ENCODE results near the gene SKI. TPM values are rescaled to one million over a fixed set of nuclear protein-coding genes. Genes with fewer than 3 reads are reported as not detected.
A peak's percentile ranks its signal among the peaks of the same experiment; 100 is the strongest.

The SKI gene
- total and polyA plus RNA-seq, 2 donors (not counting 1 experiment from before 2014, with no cell fraction given) = 14.9 to 74.9 TPM

- 91% methylated on average over 24 of the region's 24 CpGs for WGBS (ENCODE audit: insufficient coverage)
- intact Hi-C loops (cut with micrococcal nuclease) = no loop called here
- ChIA-PET POLR2A (no interaction called here), CTCF (no interaction called here)
- Mint-ChIP-seq H3K4me1 (peaks cover 66% of the 10 kb centered on the region), H3K9me3 (ENCODE audit: insufficient read depth) (no peaks in the 10 kb centered on the region), H3K27ac (peak overlapping the region; percentile 37), H3K27me3 (no peaks in the 10 kb centered on the region), H3K4me3 (peak overlapping the region; percentile 47)
- DNase-seq (no peak), ATAC-seq (ENCODE audit: low read depth) (no peak)
- peaks cover 100% of the 10 kb centered on the region for H3K79me2 ChIP-seq (ENCODE audit: control insufficient read depth, insufficient read depth, low read length)
- peak overlapping the region; percentile 52 for H3K4me2 ChIP-seq (replicated peaks; ENCODE audit: low read depth, low read length, poor library complexity, severe bottlenecking)
- H3K9me3 ChIP-seq (ENCODE audit: control extremely low read depth in 1 of 3, control insufficient read depth in 2 of 3, insufficient read depth in 1 of 3, low read length in 2 of 3) = no peaks in the 10 kb centered on the region
- H3K9ac ChIP-seq (ENCODE audit: low read length) = no peak overlapping the region
- peaks cover 0 to 7% of the 10 kb centered on the region in 2 experiments for H3K36me3 ChIP-seq (replicated peaks in 1 of 2; ENCODE audit: control extremely low read depth in 1 of 2, control insufficient read depth in 1 of 2, extremely low read depth in 1 of 2, insufficient read depth in 2 of 2, low read length in 1 of 2)
- H3K27me3 ChIP-seq (replicated peaks in 1 of 4; ENCODE audit: control extremely low read depth in 1 of 4, control insufficient read depth in 3 of 4, insufficient read depth in 4 of 4, low read length in 3 of 4) = no peaks in the 10 kb centered on the region
- peak overlapping the region in 1 of 2 donors; percentile 41 for H3K27ac ChIP-seq (ENCODE audit: low read length in 2 of 2)
- no peak overlapping the region for H2AFZ ChIP-seq (ENCODE audit: insufficient read depth, low read depth, low read length, poor library complexity, severe bottlenecking)
- H3K4me1 ChIP-seq (ENCODE audit: control insufficient read depth in 2 of 2, insufficient read depth in 2 of 2, low read length in 2 of 2) = peaks cover 44 to 62% of the 10 kb centered on the region in 2 donors
- H4K20me1 ChIP-seq (ENCODE audit: control insufficient read depth, insufficient read depth, low read length, poor library complexity, severe bottlenecking) = peaks cover 100% of the 10 kb centered on the region
- TF ChIP-seq CTCF (IDR thresholded peaks at IDR 0.05) (no peak), EZH2 (IDR thresholded peaks at IDR 0.05; ENCODE audit: borderline replicate concordance, insufficient read depth, low read depth, low read length, poor library complexity, severe bottlenecking) (no peak)
- H3K4me3 ChIP-seq (ENCODE audit: control extremely low read depth in 1 of 5, extremely low read depth in 1 of 5, insufficient read depth in 1 of 5, low read depth in 2 of 5, low read length in 4 of 5) = no peak overlapping the region
Measured at GRCh38 chr1:2274231-2274928, 46.3 kb downstream of the SKI start.

- intact Hi-C loops (cut with micrococcal nuclease) = no loop called here
- WGBS (ENCODE audit: insufficient coverage) = 62% methylated on average over 15 of the region's 21 CpGs
- H3K27me3 ChIP-seq (replicated peaks in 1 of 4; ENCODE audit: control extremely low read depth in 1 of 4, control insufficient read depth in 3 of 4, insufficient read depth in 4 of 4, low read length in 3 of 4) = no peaks in the 10 kb centered on the region
- DNase-seq (no peak), ATAC-seq (ENCODE audit: low read depth) (no peak)
- H3K27me3 Mint-ChIP-seq = no peaks in the 10 kb centered on the region
- H3K4me1 Mint-ChIP-seq = peaks cover 70% of the 10 kb centered on the region
- no peak overlapping the region for H3K4me3 ChIP-seq (ENCODE audit: control extremely low read depth in 1 of 5, extremely low read depth in 1 of 5, insufficient read depth in 1 of 5, low read depth in 2 of 5, low read length in 4 of 5)
- no peak overlapping the region for H2AFZ ChIP-seq (ENCODE audit: insufficient read depth, low read depth, low read length, poor library complexity, severe bottlenecking)
- H3K9me3 ChIP-seq (ENCODE audit: control extremely low read depth in 1 of 3, control insufficient read depth in 2 of 3, insufficient read depth in 1 of 3, low read length in 2 of 3) = no peaks in the 10 kb centered on the region
- POLR2A ChIA-PET = no interaction called here
- peak overlapping the region; percentile 59 for H3K27ac Mint-ChIP-seq
- H3K79me2 ChIP-seq (ENCODE audit: control insufficient read depth, insufficient read depth, low read length) = peaks cover 100% of the 10 kb centered on the region
- H4K20me1 ChIP-seq (ENCODE audit: control insufficient read depth, insufficient read depth, low read length, poor library complexity, severe bottlenecking) = peaks cover 100% of the 10 kb centered on the region
- peak overlapping the region in 1 of 2 donors; percentile 41 for H3K27ac ChIP-seq (ENCODE audit: low read length in 2 of 2)
- no peak overlapping the region for H3K9ac ChIP-seq (ENCODE audit: low read length)
- H3K4me2 ChIP-seq (replicated peaks; ENCODE audit: low read depth, low read length, poor library complexity, severe bottlenecking) = peak overlapping the region; percentile 52
- CTCF ChIA-PET = no interaction called here
- TF ChIP-seq CTCF (IDR thresholded peaks at IDR 0.05) (no peak), EZH2 (IDR thresholded peaks at IDR 0.05; ENCODE audit: borderline replicate concordance, insufficient read depth, low read depth, low read length, poor library complexity, severe bottlenecking) (no peak)
- peaks cover 48 to 68% of the 10 kb centered on the region in 2 donors for H3K4me1 ChIP-seq (ENCODE audit: control insufficient read depth in 2 of 2, insufficient read depth in 2 of 2, low read length in 2 of 2)
- H3K4me3 Mint-ChIP-seq = peak overlapping the region; percentile 47
- H3K36me3 ChIP-seq (replicated peaks in 1 of 2; ENCODE audit: control extremely low read depth in 1 of 2, control insufficient read depth in 1 of 2, extremely low read depth in 1 of 2, insufficient read depth in 2 of 2, low read length in 1 of 2) = peaks cover 0 to 5% of the 10 kb centered on the region in 2 experiments
- H3K9me3 Mint-ChIP-seq (ENCODE audit: insufficient read depth) = no peaks in the 10 kb centered on the region
Measured at GRCh38 chr1:2274929-2275475, 46.9 kb downstream of the SKI start.

Measured in B cell (primary cell).